ENCODE measurements around the gene WBP1.
A peak's percentile ranks its signal among the peaks of the same experiment; 100 is the strongest.
"Not testable (repeated sequence)": the region's sequence is repeated elsewhere in the genome, so short reads cannot be mapped to it uniquely, and the experiment has no call there.

The WBP1 gene

GRCh38 chr2:74428675-74429074, 29.6 kb upstream of the WBP1 start:
- DNase-seq = no peak

- DNase-seq = no peak
These were observed 28.5 kb upstream of the WBP1 start for GRCh38 chr2:74429487-74430451.

- no peak for DNase-seq
These were observed 27.7 kb upstream of the WBP1 start for GRCh38 chr2:74430502-74430901.

GRCh38 chr2:74436111-74436805, 22.0 kb upstream of the WBP1 start:
- DNase-seq = no peak

GRCh38 chr2:74436848-74437695, 21.2 kb upstream of the WBP1 start:
- no peak for DNase-seq

- DNase-seq = no peak
These were observed 20.0 kb upstream of the WBP1 start for GRCh38 chr2:74438248-74438647.

- no peak for DNase-seq
These were observed 18.9 kb upstream of the WBP1 start for GRCh38 chr2:74439373-74439772.

- no peak for DNase-seq
These were observed 18.3 kb upstream of the WBP1 start for GRCh38 chr2:74439803-74440377.

GRCh38 chr2:74440378-74441169, 17.7 kb upstream of the WBP1 start:
- peak; percentile 64 to 70 for DNase-seq

- DNase-seq = no peak
These were observed 17.0 kb upstream of the WBP1 start for GRCh38 chr2:74441170-74441689.

GRCh38 chr2:74441690-74442482, 16.4 kb upstream of the WBP1 start, which contains the start of gene RTKN:
Gene RTKN (minus strand): TSS chr2:74441937. CDS start chr2:74441816, 121 bp downstream.
- no peak for DNase-seq

- DNase-seq = not testable (repeated sequence)
These were observed 15.5 kb upstream of the WBP1 start for GRCh38 chr2:74442483-74443297.

- DNase-seq = no peak
These were observed 13.5 kb upstream of the WBP1 start for GRCh38 chr2:74444498-74445318.

- no peak for DNase-seq
These were observed 10.8 kb upstream of the WBP1 start for GRCh38 chr2:74447230-74447999.

GRCh38 chr2:74448771-74449170, 9.5 kb upstream of the WBP1 start:
- DNase-seq = no peak

- DNase-seq = no peak
These were observed 7.6 kb upstream of the WBP1 start for GRCh38 chr2:74450570-74451190.
